Fibroblast of lung (primary cell): ENCODE results near the gene CHN1. TPM values are rescaled to one million over a fixed set of nuclear protein-coding genes. Genes with fewer than 3 reads are reported as not detected.

ENCODE experiments used
- DNase-seq, 2 donors: peaks; one replicate each; pipeline versions ENCODE4 v3.0.0 to v3.0.0-alpha.2; 2010; ENCODE audit warnings: low read depth in 2 of 2
- H2AFZ ChIP-seq: 2 replicates; pipeline ENCODE4 v1.5.1; 2012; ENCODE audit warnings: low read length, control low read depth, inconsistent platforms
- H3K27ac ChIP-seq: 2 replicates; pipeline ENCODE4 v1.5.1; 2011; ENCODE audit warnings: low read length, control low read depth; ENCODE audit not compliant: insufficient read depth
- H3K27me3 ChIP-seq: 2 replicates; pipeline ENCODE4 v1.5.1; 2011; ENCODE audit warnings: mild to moderate bottlenecking, low read length; ENCODE audit not compliant: control insufficient read depth, insufficient read depth
- H3K36me3 ChIP-seq: 2 replicates; pipeline ENCODE4 v1.5.1; 2011; ENCODE audit warnings: low read length; ENCODE audit not compliant: control insufficient read depth, insufficient read depth
- H3K4me1 ChIP-seq: 2 replicates; pipeline ENCODE4 v1.5.1; 2011; ENCODE audit warnings: low read length; ENCODE audit not compliant: control insufficient read depth, insufficient read depth; ENCODE audit errors: extremely low read depth
- H3K4me2 ChIP-seq: 2 replicates; pipeline ENCODE4 v1.5.1; 2011; ENCODE audit warnings: low read length, control low read depth; ENCODE audit not compliant: insufficient read depth; ENCODE audit errors: extremely low read depth
- H3K4me3 ChIP-seq, 4 experiments: fragments of 200-600 bp in 1 of 4; sonication (generic) in 1 of 4; replicated peaks in 1 of 4; 2 replicates each; pipeline ENCODE4 v1.5.1; 2011 to 2016; ENCODE audit warnings: low read length in 4 of 4, low read depth in 3 of 4, mild to moderate bottlenecking in 3 of 4, control low read depth in 2 of 4, inconsistent platforms in 1 of 4, mixed read lengths in 1 of 4; ENCODE audit not compliant: insufficient read depth in 1 of 4; ENCODE audit errors: control extremely low read depth in 1 of 4
- H3K79me2 ChIP-seq: 2 replicates; pipeline ENCODE4 v1.5.1; 2012; ENCODE audit warnings: mild to moderate bottlenecking, low read length, inconsistent platforms; ENCODE audit not compliant: control insufficient read depth, insufficient read depth
- H3K9ac ChIP-seq: 2 replicates; pipeline ENCODE4 v1.5.1; 2011; ENCODE audit warnings: mild to moderate bottlenecking, low read length, control low read depth; ENCODE audit not compliant: insufficient read depth
- H3K9me3 ChIP-seq: 2 replicates; pipeline ENCODE4 v1.5.1; 2012; ENCODE audit warnings: low read depth, low read length; ENCODE audit not compliant: control insufficient read depth, insufficient read depth
- H4K20me1 ChIP-seq: 2 replicates; pipeline ENCODE4 v1.5.1; 2011; ENCODE audit warnings: low read length; ENCODE audit not compliant: control insufficient read depth, insufficient read depth; ENCODE audit errors: extremely low read depth
- CTCF ChIP-seq, 2 donors: IDR thresholded peaks in 1 of 2; conservative IDR thresholded peaks in 1 of 2; 1 replicate in 1 of 2; 2 replicates in 1 of 2; pipeline ENCODE4 v1.5.1; 2011 to 2012; ENCODE audit warnings: low read length in 2 of 2, control low read depth in 1 of 2, inconsistent platforms in 1 of 2, low read depth in 1 of 2, mild to moderate bottlenecking in 1 of 2
- EZH2 ChIP-seq: IDR thresholded peaks from 2 replicates; pipeline ENCODE4 v1.5.1; 2012; ENCODE audit warnings: low read length, control low read depth, mild to moderate bottlenecking; ENCODE audit errors: missing control alignments
- polyA plus RNA-seq, 2 donors: library from polyadenylated mRNA; depleted of rRNA in 1 of 2; stranded (reverse) in 1 of 2; unstranded in 1 of 2; fragments of >200 nt; gene quantifications; 2 replicates each; pipeline ENCODE4 v1.2.1, GENCODE V29; 2011 to 2012; ENCODE audit warnings: missing spikeins in 1 of 2
- total RNA-seq: library from RNA; depleted of rRNA; stranded (reverse); fragments of >200 nt; gene quantifications from 2 replicates; pipeline ENCODE4 v1.2.1, GENCODE V29; 2014

CHN1 gene
- total and polyA plus RNA-seq, 2 donors (not counting 1 experiment from before 2014, with no cell fraction given): 203 to 904 TPM

- H2AFZ ChIP-seq: no peak overlapping the region
- H3K27me3 ChIP-seq: no peaks in the 10 kb centered on the region
- no peak overlapping the region for H3K4me2 ChIP-seq
- no peak overlapping the region for H3K27ac ChIP-seq
- H3K79me2 ChIP-seq: no peaks in the 10 kb centered on the region
- H3K4me3 ChIP-seq: no peak overlapping the region
- H3K4me1 ChIP-seq: no peaks in the 10 kb centered on the region
- TF ChIP-seq EZH2: no peak
- TF ChIP-seq CTCF (conservative IDR thresholded peaks at IDR 0.05 in 1 of 2, IDR thresholded peaks at IDR 0.05 in 1 of 2; ENCODE audit: low read depth in 1 of 2, low read length in 2 of 2): no peak
- H3K9ac ChIP-seq: no peak overlapping the region
- H4K20me1 ChIP-seq: no peaks in the 10 kb centered on the region
- H3K9me3 ChIP-seq: no peaks in the 10 kb centered on the region
- H3K36me3 ChIP-seq: no peaks in the 10 kb centered on the region
- DNase-seq: no peak
Measured at GRCh38 chr2:175015340-175015739, 10.2 kb upstream of the CHN1 start.

- Histone ChIP-seq H3K9me3 (no peaks in the 10 kb centered on the region), H3K4me3 (no peak overlapping the region), H3K27ac (no peak overlapping the region), H3K79me2 (no peaks in the 10 kb centered on the region), H4K20me1 (no peaks in the 10 kb centered on the region), H3K27me3 (no peaks in the 10 kb centered on the region), H3K4me2 (no peak overlapping the region), H2AFZ (no peak overlapping the region), H3K9ac (no peak overlapping the region), H3K4me1 (peaks cover 2% of the 10 kb centered on the region), H3K36me3 (no peaks in the 10 kb centered on the region)
- no peak for TF ChIP-seq CTCF (conservative IDR thresholded peaks at IDR 0.05 in 1 of 2, IDR thresholded peaks at IDR 0.05 in 1 of 2; ENCODE audit: low read depth in 1 of 2, low read length in 2 of 2)
- no peak for TF ChIP-seq EZH2
- peak in 1 of 2 donors; percentile 29 for DNase-seq
Measured at GRCh38 chr2:175012516-175012915, 7.3 kb upstream of the CHN1 start.

GRCh38 chr2:175011505-175011904 is 6.3 kb upstream of the CHN1 start:
- Histone ChIP-seq H3K4me2 (no peak overlapping the region), H2AFZ (no peak overlapping the region), H3K9me3 (no peaks in the 10 kb centered on the region), H3K9ac (no peak overlapping the region), H3K36me3 (no peaks in the 10 kb centered on the region), H3K27ac (no peak overlapping the region), H3K4me1 (peaks cover 2% of the 10 kb centered on the region), H3K27me3 (no peaks in the 10 kb centered on the region), H4K20me1 (no peaks in the 10 kb centered on the region), H3K4me3 (no peak overlapping the region), H3K79me2 (no peaks in the 10 kb centered on the region)
- no peak for TF ChIP-seq CTCF (conservative IDR thresholded peaks at IDR 0.05 in 1 of 2, IDR thresholded peaks at IDR 0.05 in 1 of 2; ENCODE audit: low read depth in 1 of 2, low read length in 2 of 2)
- TF ChIP-seq EZH2: no peak
- DNase-seq: no peak
